HEK293 (cell line): ENCODE results near the gene TNS3.

ENCODE experiments used
- GLIS1 ChIP-seq: fragments of 450-650 bp; formaldehyde crosslinking; IDR thresholded peaks from 2 replicates; pipeline ENCODE4 v1.5.1; 2016; ENCODE audit warnings: missing biosample characterization, missing genetic modification characterization
- YY1 ChIP-seq: fragments of 450-650 bp; formaldehyde crosslinking; IDR thresholded peaks from 2 replicates; pipeline ENCODE4 v1.5.1; 2018; ENCODE audit warnings: missing biosample characterization, missing genetic modification characterization

DNA sequence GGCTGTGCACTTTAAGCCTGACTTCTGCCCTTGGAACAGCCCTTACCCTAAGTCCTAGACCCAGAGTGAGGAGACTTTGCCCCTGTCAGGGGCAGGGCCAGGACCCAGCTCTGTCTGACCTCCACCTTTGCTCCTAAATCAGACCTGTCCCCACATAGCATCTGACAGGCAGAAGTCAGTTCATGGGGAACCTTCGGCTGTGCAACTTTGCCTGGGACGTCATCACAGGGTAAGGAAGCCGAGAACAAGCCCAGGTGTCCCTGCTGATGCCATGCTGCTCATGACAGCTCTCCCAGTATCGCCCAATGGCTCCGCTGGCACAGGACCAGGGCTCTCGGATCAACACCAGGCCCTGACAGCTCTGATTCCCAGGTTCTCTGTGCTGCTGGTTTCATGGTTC, 55.4 kb downstream of the TNS3 start:
- no peak for TF ChIP-seq YY1 (tag by site-specific recombination)
- no peak for TF ChIP-seq GLIS1 (tag by site-specific recombination)
